Myocyte (in vitro differentiated cells): ENCODE results near the gene PLSCR5. TPM values are rescaled to one million over a fixed set of nuclear protein-coding genes. Genes with fewer than 3 reads are reported as not detected.

ENCODE experiments used
- DNase-seq: peaks from one replicate; pipeline ENCODE4 v3.0.0-alpha.2; 2012; ENCODE audit warnings: low read depth
- polyA plus RNA-seq: library from polyadenylated mRNA; unstranded; fragments of >200 nt; gene quantifications from one replicate; pipeline ENCODE4 v1.2.1, GENCODE V29; 2012; ENCODE audit warnings: missing spikeins
- total RNA-seq: library from RNA; depleted of rRNA; stranded (reverse); fragments of >200 nt; gene quantifications from 2 replicates; pipeline ENCODE4 v1.2.3, GENCODE V29; 2014

Gene PLSCR5, protein sequence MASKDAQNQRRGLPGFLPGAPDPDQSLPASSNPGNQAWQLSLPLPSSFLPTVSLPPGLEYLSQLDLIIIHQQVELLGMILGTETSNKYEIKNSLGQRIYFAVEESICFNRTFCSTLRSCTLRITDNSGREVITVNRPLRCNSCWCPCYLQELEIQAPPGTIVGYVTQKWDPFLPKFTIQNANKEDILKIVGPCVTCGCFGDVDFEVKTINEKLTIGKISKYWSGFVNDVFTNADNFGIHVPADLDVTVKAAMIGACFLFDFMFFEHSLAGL
- total RNA-seq, result not detected in 2 replicates
- not detected for polyA plus RNA-seq

DNA sequence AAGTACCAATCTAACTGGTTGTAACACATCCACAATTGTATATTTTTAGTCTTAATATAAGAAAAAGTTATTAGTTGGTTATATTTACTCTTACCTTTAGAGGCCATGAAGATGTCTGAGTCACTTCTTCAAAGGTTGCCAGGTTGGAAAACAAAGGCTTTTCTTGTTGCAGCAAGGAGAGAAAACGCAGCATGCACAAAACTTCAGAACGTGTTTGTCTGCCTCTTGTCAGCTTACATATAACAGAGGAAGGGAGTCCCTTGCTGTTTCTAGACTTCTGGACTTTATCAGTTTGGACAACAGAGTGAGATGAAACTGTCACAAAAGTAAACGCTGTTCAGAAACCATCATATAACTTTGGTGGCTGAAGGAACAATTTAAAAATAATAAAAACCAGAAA is at the start of gene PLSCR5:
Gene PLSCR5 (minus strand): TSS at position 241 of the 400 bp plus-strand sequence. CDS start 134 bp downstream, at position 107.
- DNase-seq, result no peak

DNA sequence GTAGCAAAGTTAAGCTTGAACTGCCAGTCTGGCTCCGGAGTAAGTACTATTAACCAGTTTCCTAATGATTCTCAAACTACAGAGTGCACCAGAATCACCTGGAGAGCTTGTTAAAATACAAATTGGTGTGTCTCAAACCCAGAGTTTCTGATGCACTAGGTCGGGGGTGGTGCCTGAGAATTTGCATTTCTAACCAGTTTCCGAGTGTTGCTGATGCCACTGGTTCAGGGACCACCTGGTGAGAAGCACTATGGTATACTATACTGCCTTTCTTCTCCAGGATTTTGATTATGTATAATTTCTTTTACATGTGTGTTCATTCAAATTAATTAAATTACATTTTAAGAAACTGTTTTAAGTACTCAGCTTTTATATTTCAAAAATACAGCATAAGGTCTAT is 48.8 kb upstream of the PLSCR5 start:
- DNase-seq, result no peak

DNA sequence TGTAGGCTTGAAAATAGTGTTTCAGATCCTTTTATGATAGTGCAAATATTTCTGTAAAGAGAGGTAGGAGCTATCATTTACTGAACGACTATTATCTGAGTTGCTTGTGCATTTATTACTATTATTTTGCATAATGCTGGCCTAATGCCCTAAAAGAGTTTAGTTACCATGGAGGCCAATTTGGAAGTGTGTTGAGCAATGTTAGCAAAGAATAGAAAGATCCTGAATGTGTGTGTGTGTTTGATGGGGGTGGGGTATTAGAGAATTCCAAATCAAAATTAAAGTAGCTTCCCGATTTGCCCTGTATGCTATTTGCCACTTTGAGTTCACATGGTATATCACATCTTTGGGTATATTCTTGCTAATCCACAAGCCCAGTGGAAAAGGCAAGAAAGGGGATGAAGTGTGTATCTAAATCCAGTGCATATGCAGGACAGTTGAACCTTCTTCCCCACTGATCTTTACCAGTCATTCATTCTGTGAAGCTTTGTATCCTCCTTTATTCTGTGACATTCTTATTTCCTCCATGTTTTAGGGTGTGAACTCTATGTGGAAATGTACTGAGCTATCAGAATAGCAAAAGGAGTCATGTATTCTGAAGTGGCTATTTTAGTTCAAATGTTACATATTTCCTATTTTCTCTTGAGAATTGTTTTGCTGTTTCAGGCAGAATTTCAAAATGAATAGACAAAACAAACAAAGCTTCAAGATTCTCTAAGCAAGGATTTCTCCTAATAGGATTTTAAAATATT is 45.7 kb upstream of the PLSCR5 start:
- no peak for DNase-seq

DNA sequence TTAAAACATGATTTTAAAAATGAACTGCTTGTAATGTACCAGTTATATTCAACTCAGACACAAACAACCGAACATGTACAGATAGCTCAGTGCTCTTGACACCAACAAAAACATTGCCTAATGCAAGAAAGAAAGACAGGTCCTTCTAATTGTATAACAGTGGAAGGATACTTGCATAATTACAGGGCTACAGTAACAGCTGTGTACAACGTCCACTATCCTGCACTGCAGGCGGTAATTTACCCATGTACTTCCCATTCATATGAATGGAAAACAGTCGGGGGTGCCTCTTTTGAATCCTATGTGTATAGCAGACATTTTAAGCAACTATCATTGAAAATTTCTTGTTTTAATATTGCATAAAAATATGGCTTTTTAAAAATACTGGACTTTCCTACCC is 41.1 kb upstream of the PLSCR5 start:
- DNase-seq, result no peak

DNA sequence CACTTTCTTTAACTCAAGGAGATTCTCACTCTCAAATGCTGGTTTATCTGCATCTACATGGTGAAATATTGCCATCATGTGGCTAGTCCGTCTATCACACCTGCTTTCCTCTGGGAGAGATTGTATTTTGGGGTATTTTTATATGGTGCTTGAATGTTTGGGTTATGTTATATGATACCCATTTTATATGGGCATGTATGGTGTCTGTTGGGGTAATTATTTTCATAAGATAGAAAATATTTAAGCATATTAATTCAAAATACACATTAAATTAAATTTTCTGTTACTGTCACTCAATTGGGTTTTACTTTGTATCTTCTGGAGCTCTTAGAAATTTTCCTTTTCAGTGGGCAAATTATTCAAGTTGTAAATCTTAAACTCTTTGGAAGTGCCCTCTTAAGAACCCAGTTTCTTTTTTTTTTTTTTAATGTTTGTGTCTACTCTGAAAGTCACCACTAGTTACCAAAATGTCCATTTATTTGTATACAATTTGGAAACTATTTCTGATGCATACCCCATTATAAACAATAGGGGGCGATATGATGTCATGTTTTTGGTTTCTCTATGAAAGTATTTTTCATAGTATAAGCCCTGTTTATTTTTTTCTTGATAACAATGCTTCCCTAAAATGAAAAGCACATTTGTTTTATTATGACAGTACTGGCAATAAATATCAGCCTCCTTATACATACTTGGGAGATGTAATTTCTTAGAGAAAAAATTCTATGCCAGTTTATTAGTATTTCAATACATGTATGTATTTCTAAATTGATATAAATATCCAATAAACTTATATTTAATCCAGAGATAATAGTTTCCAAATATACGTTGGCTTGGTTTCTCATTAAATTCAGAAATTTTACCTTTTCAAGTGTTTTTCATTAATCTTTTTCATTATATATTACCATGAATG is 36.1 kb upstream of the PLSCR5 start:
- DNase-seq, result peak; percentile 74

DNA sequence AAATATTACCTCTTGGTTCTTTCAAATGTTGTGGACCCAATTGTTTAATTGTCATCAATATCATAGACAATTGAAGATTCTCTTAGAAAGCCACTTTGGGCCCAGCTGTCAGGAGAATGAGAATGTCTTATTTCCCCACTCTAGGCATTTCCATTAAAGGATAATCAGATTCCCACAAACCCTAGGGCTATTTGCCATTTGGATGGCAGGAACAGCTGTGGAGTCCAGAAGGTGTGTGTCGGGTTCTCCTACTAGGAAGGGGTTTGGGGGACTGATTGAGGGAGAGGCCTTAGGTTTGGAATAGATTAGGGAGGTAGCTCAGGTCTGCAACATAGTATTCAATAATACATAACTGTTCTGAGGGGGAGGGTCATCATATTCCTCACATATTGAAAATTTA is 35.2 kb upstream of the PLSCR5 start:
- peak; percentile 62 for DNase-seq

GRCh38 chr3:146638718-146639117 is 33.6 kb upstream of the PLSCR5 start:
- no peak for DNase-seq

- no peak for DNase-seq
These were observed 32.7 kb upstream of the PLSCR5 start for GRCh38 chr3:146637871-146638270.

DNA sequence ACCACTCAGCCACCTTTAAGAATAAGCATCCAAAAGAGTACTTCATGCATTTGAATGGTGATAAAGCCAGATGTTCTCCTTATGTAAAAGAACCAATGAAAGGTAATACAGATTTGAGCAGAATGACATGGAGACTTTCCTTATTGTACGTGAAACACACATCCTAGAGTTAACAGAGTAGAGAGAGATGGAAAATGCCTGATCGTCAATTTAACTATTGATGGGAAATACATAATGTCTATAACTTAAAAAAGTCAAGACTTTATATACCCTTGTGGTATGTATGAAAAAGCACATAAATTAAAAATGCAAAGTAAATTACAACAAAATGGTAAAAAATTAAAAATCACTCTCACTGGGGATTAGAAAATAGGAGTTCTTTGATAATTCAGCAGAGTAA is 31.7 kb upstream of the PLSCR5 start:
- DNase-seq, result no peak

DNA sequence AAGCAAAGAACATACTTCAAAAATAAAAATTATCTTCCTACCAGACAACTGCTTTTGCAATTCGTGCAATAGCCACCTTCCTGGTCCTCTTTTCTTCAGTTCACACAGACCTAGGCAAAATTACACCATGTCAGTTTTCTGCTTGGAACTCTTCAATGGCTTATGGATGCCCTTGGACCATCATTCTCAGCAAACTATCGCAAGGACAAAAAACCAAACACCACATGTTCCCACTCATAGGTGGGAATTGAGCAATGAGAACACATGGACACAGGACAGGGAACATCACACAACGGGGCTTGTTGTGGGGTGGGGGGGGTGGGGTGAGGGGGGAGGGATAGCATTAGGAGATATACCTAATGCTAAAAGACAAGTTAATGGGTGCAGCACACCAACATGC is 29.2 kb upstream of the PLSCR5 start:
- no peak for DNase-seq

- DNase-seq, result no peak
These were observed 23.5 kb upstream of the PLSCR5 start for GRCh38 chr3:146628671-146629070.

DNA sequence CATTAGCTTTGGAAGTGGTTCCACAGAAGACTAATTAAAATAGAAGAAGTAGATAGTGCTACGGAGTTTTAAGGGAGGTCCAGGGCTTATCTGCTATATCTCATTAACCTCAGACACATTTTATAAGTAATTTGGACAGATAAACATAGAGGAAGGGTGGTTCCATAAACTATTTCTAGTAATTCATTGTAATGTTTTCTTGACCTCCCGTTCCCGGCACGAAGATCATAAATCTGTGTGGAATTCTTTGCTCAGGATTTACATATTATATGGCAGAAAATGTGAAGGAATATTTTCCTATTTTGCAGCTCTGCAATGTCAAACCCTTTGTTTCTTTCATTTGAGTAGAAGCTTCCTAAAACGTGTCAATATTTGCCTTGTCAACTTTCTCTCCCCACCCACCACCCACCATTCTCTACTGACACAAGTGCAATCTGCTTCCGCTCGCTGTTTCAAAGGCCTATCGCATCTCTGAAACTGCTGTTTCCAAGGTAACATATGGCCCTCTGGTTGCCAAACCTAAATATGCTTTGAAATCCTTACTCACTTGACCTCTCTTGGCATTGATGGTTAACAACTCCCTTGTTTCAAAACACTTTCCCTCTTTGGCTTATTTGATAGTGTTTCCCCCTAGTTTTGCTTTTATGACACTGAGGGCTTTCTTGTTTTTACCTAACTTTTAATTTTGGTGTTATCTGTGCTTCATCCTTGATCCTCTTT is 21.4 kb upstream of the PLSCR5 start:
- no peak for DNase-seq

DNA sequence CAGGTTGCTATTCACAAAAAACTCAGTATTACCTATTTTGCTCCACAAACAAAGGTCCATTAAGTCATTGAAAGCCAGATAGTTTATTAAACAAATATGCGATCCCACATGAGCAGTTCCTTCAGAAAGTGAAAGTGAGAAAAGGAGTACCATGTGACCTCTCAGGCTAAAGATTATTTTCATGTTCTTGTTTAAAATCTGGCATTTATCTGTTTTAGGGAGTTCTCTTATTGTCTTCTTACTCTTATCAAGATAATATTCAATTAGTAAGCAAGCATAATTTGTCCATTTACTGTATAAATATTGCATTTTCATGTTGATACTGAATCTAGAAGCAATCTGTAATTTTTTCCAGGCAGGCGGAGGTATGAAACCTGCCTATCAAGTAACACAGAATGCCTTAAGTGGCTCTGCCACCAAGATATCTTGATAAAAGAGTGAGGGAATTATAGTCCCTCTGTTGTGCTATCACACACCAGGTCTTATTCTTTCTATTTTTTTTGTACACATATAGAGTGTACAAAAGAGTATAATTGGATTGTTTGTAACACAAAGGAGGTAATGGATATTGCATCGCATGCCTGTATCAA is 20.1 kb upstream of the PLSCR5 start:
- peak; percentile 38 for DNase-seq

- no peak for DNase-seq
These were observed 16.6 kb upstream of the PLSCR5 start for GRCh38 chr3:146621723-146622122.

DNA sequence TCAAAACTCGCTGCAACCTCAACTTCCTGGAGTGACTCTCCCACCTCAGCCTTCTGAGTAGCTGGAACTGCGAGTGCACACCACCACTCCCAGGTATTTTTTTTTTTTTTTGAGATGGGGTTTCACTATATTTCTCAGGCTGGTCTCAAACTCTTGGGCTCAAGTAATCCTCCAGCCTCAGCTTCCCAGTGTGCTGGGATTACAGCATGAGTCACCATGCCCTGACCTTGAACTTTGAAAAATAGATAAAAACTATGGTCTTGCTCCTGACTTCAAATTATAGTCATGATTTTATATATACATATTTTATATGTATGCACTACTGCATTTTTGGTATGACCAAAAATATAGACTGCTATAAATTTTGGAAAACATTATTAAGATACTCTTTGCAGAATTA is 6.9 kb upstream of the PLSCR5 start:
- no peak for DNase-seq

GRCh38 chr3:146611096-146611495 is 6.0 kb upstream of the PLSCR5 start:
- DNase-seq, result no peak

DNA sequence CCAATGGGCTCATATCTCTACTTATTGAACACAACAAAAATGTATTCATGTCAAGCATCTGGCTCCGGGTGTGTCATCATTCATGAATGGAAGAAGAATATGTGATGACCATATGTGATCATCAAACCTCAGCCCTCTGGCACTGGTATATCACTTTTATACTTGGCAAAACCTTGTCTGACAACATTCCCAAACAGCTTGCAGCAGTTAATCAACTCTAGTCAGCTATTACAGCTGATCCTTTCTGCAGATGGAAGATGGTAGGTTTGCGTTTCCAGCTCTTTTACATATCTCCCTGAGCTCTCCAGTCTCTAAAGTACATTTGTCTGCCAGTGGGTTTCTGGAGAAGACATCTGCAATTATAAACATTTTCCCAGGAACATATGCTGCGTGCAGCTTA is 6.6 kb downstream of the PLSCR5 start:
- no peak for DNase-seq

GRCh38 chr3:146594843-146595482 is 10.2 kb downstream of the PLSCR5 start:
- DNase-seq, result peak; percentile 8

DNA sequence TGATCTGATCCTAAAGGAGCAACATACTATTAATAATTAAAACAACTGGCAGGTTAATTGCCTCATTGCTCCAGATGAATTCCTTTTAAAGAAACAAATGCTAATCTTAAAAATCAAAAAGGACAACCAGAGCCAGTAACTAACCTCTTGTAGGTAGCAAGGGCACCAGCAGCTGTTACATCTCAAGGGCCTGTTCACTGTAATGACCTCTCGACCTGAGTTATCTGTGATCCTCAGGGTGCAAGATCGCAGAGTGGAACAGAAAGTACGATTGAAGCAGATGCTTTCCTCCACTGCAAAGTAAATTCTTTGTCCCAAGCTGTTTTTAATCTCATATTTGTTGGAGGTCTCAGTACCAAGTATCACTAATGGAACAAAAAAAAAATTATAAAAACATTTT is 11.4 kb downstream of the PLSCR5 start:
- DNase-seq, result no peak

GRCh38 chr3:146590521-146590920 is 14.6 kb downstream of the PLSCR5 start:
- no peak for DNase-seq
